K562 (cell line): ENCODE measurements around the gene CD19. TPM values are rescaled to one million over a fixed set of nuclear protein-coding genes. Genes with fewer than 3 reads are reported as not detected.

ENCODE experiments used
- CREM ChIP-seq: IDR thresholded peaks from 2 replicates; pipeline ENCODE4 v1.6.1; 2014; ENCODE audit warnings: antibody characterized with exemption, low read depth
- DEAF1 ChIP-seq: fragments of 450-650 bp; formaldehyde crosslinking; IDR thresholded peaks from 2 replicates; pipeline ENCODE4 v1.4.0; 2020; ENCODE audit warnings: mild to moderate bottlenecking, moderate library complexity
- GMEB1 ChIP-seq: fragments of 250-450 bp; sonication (Bioruptor Pico); IDR thresholded peaks from 2 replicates; pipeline ENCODE4 v1.4.0; 2020; ENCODE audit warnings: mild to moderate bottlenecking
- HMGN3 ChIP-seq: IDR thresholded peaks from 2 replicates; pipeline ENCODE4 v1.6.1; 2011; ENCODE audit warnings: borderline replicate concordance, low read depth, mild to moderate bottlenecking, mixed read lengths, low read length; ENCODE audit not compliant: insufficient read length; ENCODE audit errors: extremely low read depth
- KAT7 ChIP-seq: sonication (generic); formaldehyde crosslinking; IDR thresholded peaks from 2 replicates; pipeline ENCODE4 v1.8.0; 2022; ENCODE audit warnings: missing genetic modification reagents, mild to moderate bottlenecking, borderline replicate concordance
- LCOR ChIP-seq: sonication (generic); formaldehyde crosslinking; IDR thresholded peaks from 2 replicates; pipeline ENCODE4 v1.8.0; 2022; ENCODE audit warnings: mild to moderate bottlenecking, missing genetic modification reagents
- PHF20 ChIP-seq: fragments of 450-650 bp; IDR thresholded peaks from 2 replicates; pipeline ENCODE4 v1.6.1; 2018; ENCODE audit not compliant: partially characterized antibody
- RB1 ChIP-seq: fragments of 450-650 bp; IDR thresholded peaks from 2 replicates; pipeline ENCODE4 v1.6.1; 2017; ENCODE audit warnings: low read depth, mild to moderate bottlenecking
- SAP30 ChIP-seq: fragments of 200-600 bp; sonication (generic); IDR thresholded peaks from 2 replicates; pipeline ENCODE4 v1.6.1; 2012; ENCODE audit warnings: borderline replicate concordance, low read depth, mild to moderate bottlenecking, moderate library complexity, low read length, control low read depth, inconsistent platforms; ENCODE audit not compliant: insufficient read depth, poor library complexity, severe bottlenecking
- SIN3A ChIP-seq, 2 experiments: fragments of 150-350 bp in 1 of 2; IDR thresholded peaks; 2 replicates each; pipeline ENCODE4 v1.6.1; 2011 to 2016; ENCODE audit warnings: borderline replicate concordance in 2 of 2, low read depth in 2 of 2, low read length in 2 of 2, mild to moderate bottlenecking in 2 of 2, moderate library complexity in 2 of 2; ENCODE audit not compliant: control insufficient read depth in 1 of 2
- ZNF780A ChIP-seq: fragments of 250-450 bp; sonication (Bioruptor Pico); IDR thresholded peaks from 2 replicates; pipeline ENCODE4 v1.5.0; 2021; ENCODE audit warnings: mild to moderate bottlenecking
- polyA plus RNA-seq, 8 experiments: library from polyadenylated mRNA; depleted of rRNA in 4 of 8; stranded (reverse) in 5 of 8; unstranded in 3 of 8; fragments of >200 nt; fragmentation: Nextera tagmentation in 2 of 8; fragmentation: Illumina TruSeq in 1 of 8; extraction: Ambion mirVana in 2 of 8; extraction: Trizol in 1 of 8; gene quantifications; 2 replicates each; pipeline versions ENCODE4 v1.2.1 to v1.2.3, GENCODE V29; 2011 to 2014; ENCODE audit warnings: inconsistent platforms in 1 of 8, missing spikeins in 1 of 8
- total RNA-seq, 7 experiments: library from RNA; depleted of rRNA in 6 of 7; stranded (reverse); fragments of >200 nt in 6 of 7; fragmentation: Illumina TruSeq in 2 of 7; extraction: Trizol in 2 of 7; gene quantifications; 2 replicates each; pipeline versions ENCODE4 v1.2.1 to v1.2.3, GENCODE V29; 2011 to 2021; ENCODE audit warnings: low replicate concordance in 1 of 7

CD19 gene
- total and polyA plus RNA-seq, 9 of the 15 experiments (the other 6 are each of a cell fraction or from before 2014, with no cell fraction given), result 0.27 to 3.7 (median 2.0) TPM; not detected in 1

DNA sequence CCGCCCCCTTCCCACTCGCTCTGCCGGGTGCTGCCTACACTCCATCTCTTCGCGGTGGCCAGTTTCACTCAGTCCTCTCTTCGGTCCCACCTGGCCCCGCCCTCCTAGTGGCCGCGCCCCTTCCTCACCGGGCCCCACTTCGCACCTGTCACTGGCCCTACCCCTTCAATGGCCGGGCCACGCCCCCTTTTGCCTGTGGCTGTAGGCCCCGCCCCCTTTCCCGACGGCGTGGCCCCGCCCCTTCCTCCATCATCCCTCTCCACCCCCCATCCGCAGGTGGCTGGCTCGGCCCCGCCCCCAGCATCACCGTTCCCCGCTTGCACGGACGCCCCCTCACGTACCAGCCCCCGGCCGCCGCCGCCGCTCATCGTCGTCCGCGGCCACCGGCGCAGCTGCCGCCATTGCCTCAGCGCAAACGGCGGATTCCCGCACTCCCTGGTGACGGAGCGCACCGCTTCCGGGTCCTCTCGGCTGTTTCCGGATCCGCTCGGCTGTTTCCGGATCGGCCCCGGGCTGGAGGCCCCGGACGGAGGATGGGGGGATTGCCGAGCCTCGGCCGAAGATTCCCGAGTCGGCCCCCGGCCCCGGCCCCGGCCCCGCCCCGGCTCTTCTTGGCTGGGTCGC lies 6.9 kb upstream of the CD19 start, which contains the start of gene RABEP2 (continued):
- 0 out of 2 replicates have a peak, but pooled peaks have one; percentile 29 for TF ChIP-seq GMEB1 (CRISPR knock-in tag)
- TF ChIP-seq KAT7 (CRISPR knock-in tag), result 0 out of 2 replicates have a peak, but pooled peaks have one; percentile 31
- TF ChIP-seq SAP30, result peak; percentile 88
- 0 out of 2 replicates have a peak, but pooled peaks have one; percentile 18 for TF ChIP-seq RB1
- TF ChIP-seq LCOR, result 0 out of 2 replicates have a peak, but pooled peaks have one; percentile 42
- TF ChIP-seq DEAF1, result peak; percentile 99
- peak; percentile 76 for TF ChIP-seq PHF20
- peak; percentile 57 for TF ChIP-seq CREM
- TF ChIP-seq SIN3A (IDR thresholded peaks at IDR 0.05; ENCODE audit: borderline replicate concordance in 2 of 2, control insufficient read depth in 1 of 2, low read depth in 2 of 2, low read length in 2 of 2), result peak in 1 of 2 experiments; percentile 57; a peak in 1 of 4 replicates
- TF ChIP-seq HMGN3, result peak; percentile 48
- no peak for TF ChIP-seq ZNF780A
- TF ChIP-seq, all 486 proteins: peak for 53
